Measurements from ENCODE around the gene CLASP1. TPM values are rescaled to one million over a fixed set of nuclear protein-coding genes. Genes with fewer than 3 reads are reported as not detected.

CLASP1 gene
- total and polyA plus RNA-seq, 3 donors from 2014 or later: 43.8 to 130 (median 103) TPM

DNA sequence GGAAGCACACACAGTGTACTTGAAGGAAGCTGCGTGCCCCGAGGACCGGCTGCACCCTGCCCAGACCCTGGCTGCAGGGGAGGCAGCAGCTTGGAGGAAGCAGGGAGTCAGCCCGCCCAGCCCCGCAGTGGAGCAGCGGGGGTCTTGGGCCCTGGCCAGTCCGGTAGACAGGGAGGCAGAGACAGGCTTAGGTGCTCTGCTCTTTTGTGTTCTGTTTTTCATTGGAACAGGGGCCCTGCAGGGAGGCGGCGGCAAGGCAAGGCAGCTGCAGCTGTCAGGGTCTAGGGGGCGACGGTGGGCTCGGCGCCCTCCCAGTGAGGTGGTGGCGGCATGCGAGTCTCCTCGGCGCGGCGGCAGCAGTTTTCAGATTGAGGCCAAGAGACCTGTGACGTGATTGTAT, 311.0 kb downstream of the CLASP1 start:
- WGBS, 2 donors: 85 to 97% methylated on average over 10 to 20 of the region's 20 CpGs
- Histone ChIP-seq H3K4me3 (no peak overlapping the region), H3K36me3 (ENCODE audit: low read depth, missing control alignments) (no peaks in the 10 kb centered on the region), H3K4me1 (no peaks in the 10 kb centered on the region), H3K27ac (no peak overlapping the region), H3K9me3 (no peaks in the 10 kb centered on the region), H3K27me3 (no peaks in the 10 kb centered on the region)
- TF ChIP-seq POLR2A (IDR thresholded peaks at IDR 0.05): no peak
- TF ChIP-seq, protein P1, sequence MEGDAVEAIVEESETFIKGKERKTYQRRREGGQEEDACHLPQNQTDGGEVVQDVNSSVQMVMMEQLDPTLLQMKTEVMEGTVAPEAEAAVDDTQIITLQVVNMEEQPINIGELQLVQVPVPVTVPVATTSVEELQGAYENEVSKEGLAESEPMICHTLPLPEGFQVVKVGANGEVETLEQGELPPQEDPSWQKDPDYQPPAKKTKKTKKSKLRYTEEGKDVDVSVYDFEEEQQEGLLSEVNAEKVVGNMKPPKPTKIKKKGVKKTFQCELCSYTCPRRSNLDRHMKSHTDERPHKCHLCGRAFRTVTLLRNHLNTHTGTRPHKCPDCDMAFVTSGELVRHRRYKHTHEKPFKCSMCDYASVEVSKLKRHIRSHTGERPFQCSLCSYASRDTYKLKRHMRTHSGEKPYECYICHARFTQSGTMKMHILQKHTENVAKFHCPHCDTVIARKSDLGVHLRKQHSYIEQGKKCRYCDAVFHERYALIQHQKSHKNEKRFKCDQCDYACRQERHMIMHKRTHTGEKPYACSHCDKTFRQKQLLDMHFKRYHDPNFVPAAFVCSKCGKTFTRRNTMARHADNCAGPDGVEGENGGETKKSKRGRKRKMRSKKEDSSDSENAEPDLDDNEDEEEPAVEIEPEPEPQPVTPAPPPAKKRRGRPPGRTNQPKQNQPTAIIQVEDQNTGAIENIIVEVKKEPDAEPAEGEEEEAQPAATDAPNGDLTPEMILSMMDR (IDR thresholded peaks at IDR 0.05): no peak
- no peak for DNase-seq
- intact Hi-C loops (cut with DNase I; ENCODE audit: low total_unique reads): no loop called here

DNA sequence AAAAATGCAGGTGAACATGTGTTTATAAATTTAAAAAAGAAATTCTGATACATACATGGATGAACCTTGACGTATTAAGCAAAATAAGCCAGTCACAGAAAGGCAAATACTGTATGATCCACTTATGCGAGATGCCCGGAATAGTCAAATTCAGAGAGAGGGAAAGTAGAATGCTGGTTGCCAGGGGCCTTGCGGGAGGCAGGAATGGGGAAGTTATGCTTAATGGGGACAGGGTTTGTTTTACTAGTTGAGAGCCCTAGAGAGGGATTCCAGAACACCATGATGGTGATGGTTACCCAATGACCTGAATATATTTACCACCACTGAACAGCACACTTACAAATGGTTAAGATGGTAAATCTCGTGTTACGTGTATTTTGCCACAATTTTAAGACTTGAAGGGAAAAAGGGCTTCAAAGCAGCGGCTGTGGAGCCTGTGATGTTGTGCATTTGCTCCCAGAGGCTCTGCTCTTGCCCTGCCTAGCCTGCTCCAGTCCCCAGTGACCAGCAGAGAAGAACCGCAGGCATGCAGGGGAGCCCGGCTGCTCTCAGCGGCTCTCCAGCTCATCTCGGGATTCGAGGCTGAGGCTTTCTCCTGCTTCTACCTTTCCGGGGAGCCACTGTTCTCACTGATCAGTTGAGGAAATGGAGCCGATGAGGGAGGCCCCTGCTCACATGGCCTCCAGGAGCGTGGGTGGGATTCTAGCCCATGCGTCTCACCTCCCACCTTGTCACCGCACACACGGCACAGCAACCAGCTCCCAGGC, 312.6 kb downstream of the CLASP1 start:
- Histone ChIP-seq H3K36me3 (ENCODE audit: low read depth, missing control alignments) (no peaks in the 10 kb centered on the region), H3K27ac (no peak overlapping the region), H3K4me3 (no peak overlapping the region), H3K9me3 (no peaks in the 10 kb centered on the region), H3K27me3 (no peaks in the 10 kb centered on the region), H3K4me1 (no peaks in the 10 kb centered on the region)
- TF ChIP-seq, protein P1 (IDR thresholded peaks at IDR 0.05): no peak
- no peak for TF ChIP-seq POLR2A (IDR thresholded peaks at IDR 0.05)
- 84 to 87% methylated on average over 18 of the region's 18 CpGs for WGBS, 2 donors
- DNase-seq: no peak
- intact Hi-C loops (cut with DNase I; ENCODE audit: low total_unique reads): no loop called here

DNA sequence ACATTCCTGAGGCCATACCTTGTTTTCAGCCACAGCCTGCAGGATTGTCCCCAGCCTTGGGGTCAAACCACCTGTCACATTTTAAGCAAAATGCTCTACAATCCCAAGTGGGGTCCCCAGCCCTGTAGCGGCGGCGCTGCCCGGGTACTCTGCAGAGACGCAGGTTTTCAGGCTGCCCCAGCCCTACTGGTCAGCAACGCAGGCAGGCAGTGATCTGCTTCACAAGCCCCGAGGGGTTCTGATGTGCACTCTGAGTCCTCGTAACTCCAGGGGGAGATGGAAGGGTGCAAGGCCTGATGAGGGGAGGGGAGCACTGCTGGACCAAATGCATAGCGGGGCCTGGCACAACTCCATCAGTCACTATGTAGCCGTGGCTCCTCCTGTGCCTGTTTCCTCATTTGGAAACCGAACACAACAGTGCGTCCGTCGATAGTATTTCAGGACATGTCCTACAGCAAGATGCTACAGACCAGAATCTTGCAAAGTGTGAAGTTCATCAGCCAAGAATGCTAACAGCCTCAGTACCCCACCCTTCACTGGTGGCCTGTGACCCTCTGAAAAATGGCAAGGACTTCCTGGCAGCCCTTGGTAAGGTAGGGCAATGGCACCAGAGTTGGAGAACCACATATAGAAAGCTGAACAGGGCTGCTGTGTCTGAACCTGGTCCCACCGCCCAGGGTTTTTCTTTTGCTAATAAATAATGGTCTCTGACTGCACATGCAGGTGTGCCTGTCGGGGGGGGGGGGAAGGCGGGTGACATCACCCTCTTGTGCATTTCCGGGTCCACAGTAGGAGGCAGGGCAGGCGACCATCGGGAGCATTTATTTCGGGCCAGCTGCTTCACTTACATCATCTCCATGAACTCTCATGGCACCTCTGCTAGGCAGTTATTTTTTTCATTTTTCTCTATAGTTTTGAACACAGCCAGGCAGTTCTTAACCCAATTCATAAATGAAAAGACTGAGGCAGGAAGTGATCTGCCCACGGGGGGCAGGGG, 313.7 kb downstream of the CLASP1 start:
- TF ChIP-seq POLR2A (IDR thresholded peaks at IDR 0.05): no peak
- TF ChIP-seq, protein P1 (IDR thresholded peaks at IDR 0.05): no peak
- Histone ChIP-seq H3K36me3 (ENCODE audit: low read depth, missing control alignments) (no peaks in the 10 kb centered on the region), H3K9me3 (no peaks in the 10 kb centered on the region), H3K27ac (no peak overlapping the region), H3K4me1 (no peaks in the 10 kb centered on the region), H3K4me3 (no peak overlapping the region), H3K27me3 (no peaks in the 10 kb centered on the region)
- intact Hi-C loops (cut with DNase I; ENCODE audit: low total_unique reads): no loop called here
- no peak for DNase-seq
- 73 to 78% methylated on average over 15 to 22 of the region's 22 CpGs for WGBS, 2 donors

DNA sequence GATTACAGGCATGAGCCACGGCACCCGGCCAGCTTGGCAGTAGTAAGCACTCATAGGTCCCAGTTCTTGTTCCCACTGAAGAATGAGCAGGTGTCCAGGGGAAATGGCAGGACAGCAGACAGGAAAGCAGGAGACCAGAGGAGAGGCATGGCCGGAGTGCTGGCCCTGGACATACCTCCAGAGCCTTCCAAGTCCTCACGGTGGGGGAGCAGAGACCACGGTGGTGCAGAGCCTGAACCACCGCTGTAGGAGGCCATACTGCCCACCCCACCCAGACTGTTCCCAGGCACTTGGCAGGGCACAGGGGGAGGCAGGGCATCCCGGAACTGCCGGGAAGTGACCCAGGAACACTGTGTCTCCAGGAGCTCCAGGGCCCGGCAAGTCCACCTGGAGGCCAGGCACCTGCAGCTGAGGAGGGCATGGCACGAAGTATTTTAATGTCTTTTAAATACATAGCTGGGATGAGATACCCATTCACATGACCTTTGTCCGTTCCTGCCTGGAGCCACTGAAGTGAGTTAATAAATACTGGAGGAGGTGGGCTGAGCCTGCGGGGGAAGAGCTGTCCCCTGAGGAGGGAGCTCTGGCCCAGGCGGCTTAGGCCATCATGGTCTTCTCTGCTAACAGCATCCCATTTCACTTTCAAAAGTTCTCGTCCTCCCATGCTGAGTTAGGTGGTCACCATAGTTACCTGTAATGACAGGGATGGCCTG, 314.5 kb downstream of the CLASP1 start:
- intact Hi-C loops (cut with DNase I; ENCODE audit: low total_unique reads): no loop called here

More for the DNA sequence above, 314.5 kb downstream of the CLASP1 start:
- H3K4me1 ChIP-seq: no peaks in the 10 kb centered on the region
- no peak for DNase-seq
- H3K27me3 ChIP-seq: no peaks in the 10 kb centered on the region
- no peak overlapping the region for H3K4me3 ChIP-seq
- H3K9me3 ChIP-seq: no peaks in the 10 kb centered on the region
- no peak for TF ChIP-seq POLR2A (IDR thresholded peaks at IDR 0.05)
- TF ChIP-seq, protein P1 (IDR thresholded peaks at IDR 0.05): no peak
- no peaks in the 10 kb centered on the region for H3K36me3 ChIP-seq (ENCODE audit: low read depth, missing control alignments)
- 85 to 86% methylated on average over 9 to 14 of the region's 14 CpGs for WGBS, 2 donors
- H3K27ac ChIP-seq: no peak overlapping the region
